Measurements from ENCODE around the gene SELENOK.

Gene SELENOK

GRCh38 chr3:53900666-53901331, 9.1 kb upstream of the SELENOK start:
- no peak for DNase-seq (ENCODE audit: low read depth)
- H3K4me3 ChIP-seq (ENCODE audit: low read depth, low read length), result no peak overlapping the region
- no peak for TF ChIP-seq CTCF (conservative IDR thresholded peaks at IDR 0.05; ENCODE audit: low read depth, low read length)

- DNase-seq (ENCODE audit: low read depth), result no peak
- no peak for TF ChIP-seq CTCF (conservative IDR thresholded peaks at IDR 0.05; ENCODE audit: low read depth, low read length)
- H3K4me3 ChIP-seq (ENCODE audit: low read depth, low read length), result no peak overlapping the region
Measured at GRCh38 chr3:53899750-53900149, 8.1 kb upstream of the SELENOK start.

GRCh38 chr3:53892286-53892637, 603 bp upstream of the SELENOK start:
- no peak for TF ChIP-seq CTCF (conservative IDR thresholded peaks at IDR 0.05; ENCODE audit: low read depth, low read length)
- peak overlapping the region; percentile 90 for H3K4me3 ChIP-seq (ENCODE audit: low read depth, low read length)
- no peak for DNase-seq (ENCODE audit: low read depth)

- DNase-seq (ENCODE audit: low read depth), result peak; percentile 46
- H3K4me3 ChIP-seq (ENCODE audit: low read depth, low read length), result peak overlapping the region; percentile 90
- TF ChIP-seq CTCF (conservative IDR thresholded peaks at IDR 0.05; ENCODE audit: low read depth, low read length), result no peak
Measured at GRCh38 chr3:53890726-53891475, 758 bp downstream of the SELENOK start.

GRCh38 chr3:53888232-53888631, 3.4 kb downstream of the SELENOK start:
- H3K4me3 ChIP-seq (ENCODE audit: low read depth, low read length), result no peak overlapping the region
- no peak for TF ChIP-seq CTCF (conservative IDR thresholded peaks at IDR 0.05; ENCODE audit: low read depth, low read length)
- no peak for DNase-seq (ENCODE audit: low read depth)

- no peak for DNase-seq (ENCODE audit: low read depth)
- no peak for TF ChIP-seq CTCF (conservative IDR thresholded peaks at IDR 0.05; ENCODE audit: low read depth, low read length)
- no peak overlapping the region for H3K4me3 ChIP-seq (ENCODE audit: low read depth, low read length)
Measured at GRCh38 chr3:53887446-53887845, 4.2 kb downstream of the SELENOK start.

GRCh38 chr3:53885239-53885638, 6.4 kb downstream of the SELENOK start:
- H3K4me3 ChIP-seq (ENCODE audit: low read depth, low read length), result no peak overlapping the region
- peak; percentile 25 for DNase-seq (ENCODE audit: low read depth)
- TF ChIP-seq CTCF (conservative IDR thresholded peaks at IDR 0.05; ENCODE audit: low read depth, low read length), result no peak
